B cell (primary cell): ENCODE measurements around the gene TSPAN31. TPM values are rescaled to one million over a fixed set of nuclear protein-coding genes. Genes with fewer than 3 reads are reported as not detected.
A peak's percentile ranks its signal among the peaks of the same experiment; 100 is the strongest.

Experiments used
- ATAC-seq: fragments of 200-7000 bp; cut with Tn5 transposase; one replicate; pipeline ENCODE4 v1.10.0; 2021; ENCODE audit warnings: low read depth, mild to moderate bottlenecking, moderate number of reproducible peaks, moderate library complexity
- CTCF ChIA-PET: fragments of 350-600 bp; sonication (Branson Sonifier 250); formaldehyde crosslinking; loops from one replicate; lab custom pipeline; 2021; ENCODE audit warnings: antibody characterized with exemption, inconsistent platforms; lab: Charles Lee
- POLR2A ChIA-PET: fragments of 350-600 bp; sonication (Branson Sonifier 250); formaldehyde crosslinking; loops from one replicate; lab custom pipeline; 2021; ENCODE audit warnings: antibody characterized with exemption; lab: Charles Lee
- DNase-seq: peaks from one replicate; pipeline ENCODE4 v3.0.0; 2013
- H2AFZ ChIP-seq: 2 replicates; pipeline ENCODE4 v1.6.1; 2012; ENCODE audit warnings: mild to moderate bottlenecking, low read depth, low read length; ENCODE audit not compliant: insufficient read depth, poor library complexity, severe bottlenecking
- H3K27ac ChIP-seq, 2 donors: 1 replicate in 1 of 2; 2 replicates in 1 of 2; pipeline ENCODE4 v1.5.1; 2012 to 2013; ENCODE audit warnings: low read length in 2 of 2, mild to moderate bottlenecking in 2 of 2, moderate library complexity in 1 of 2
- H3K27me3 ChIP-seq, 4 experiments: fragments of 200-600 bp in 1 of 4; sonication (generic) in 1 of 4; replicated peaks in 1 of 4; 1 replicate in 2 of 4; 2 replicates in 2 of 4; pipeline versions ENCODE4 v1.6.1 to v1.7.0; 2013 to 2016; ENCODE audit warnings: low read length in 3 of 4, mild to moderate bottlenecking in 2 of 4, mixed read lengths in 1 of 4, moderate library complexity in 1 of 4; ENCODE audit not compliant: insufficient read depth in 4 of 4, control insufficient read depth in 3 of 4; ENCODE audit errors: control extremely low read depth in 1 of 4
- H3K36me3 ChIP-seq, 2 experiments: replicated peaks in 1 of 2; 1 replicate in 1 of 2; 2 replicates in 1 of 2; pipeline versions ENCODE4 v1.6.1 to v1.7.1; 2013; ENCODE audit warnings: low read length in 1 of 2; ENCODE audit not compliant: insufficient read depth in 2 of 2, control insufficient read depth in 1 of 2; ENCODE audit errors: control extremely low read depth in 1 of 2, extremely low read depth in 1 of 2
- H3K4me1 ChIP-seq, 2 donors: fragments of 200-600 bp in 1 of 2; sonication (generic) in 1 of 2; 1 replicate in 1 of 2; 2 replicates in 1 of 2; pipeline versions ENCODE4 v1.5.1 to v1.6.1; 2013 to 2017; ENCODE audit warnings: low read length in 2 of 2; ENCODE audit not compliant: control insufficient read depth in 2 of 2, insufficient read depth in 2 of 2
- H3K4me2 ChIP-seq: replicated peaks from 2 replicates; pipeline ENCODE3; 2012; ENCODE audit warnings: mild to moderate bottlenecking, low read depth, low read length; ENCODE audit not compliant: poor library complexity, severe bottlenecking
- H3K4me3 ChIP-seq, 5 experiments: fragments of 200-600 bp in 1 of 5; sonication (generic) in 1 of 5; 1 replicate in 3 of 5; 2 replicates in 2 of 5; pipeline versions ENCODE4 v1.5.1 to v1.7.0; 2011 to 2016; ENCODE audit warnings: low read length in 4 of 5, mild to moderate bottlenecking in 4 of 5, low read depth in 2 of 5, control low read depth in 1 of 5, moderate library complexity in 1 of 5; ENCODE audit not compliant: insufficient read depth in 1 of 5; ENCODE audit errors: control extremely low read depth in 1 of 5, extremely low read depth in 1 of 5
- H3K79me2 ChIP-seq: fragments of 200-600 bp; sonication (generic); one replicate; pipeline ENCODE4 v1.6.0; 2016; ENCODE audit warnings: low read length; ENCODE audit not compliant: control insufficient read depth, insufficient read depth
- H3K9ac ChIP-seq: fragments of 200-600 bp; sonication (generic); 2 replicates; pipeline ENCODE4 v1.6.1; 2017; ENCODE audit warnings: mild to moderate bottlenecking, low read length, moderate library complexity
- H3K9me3 ChIP-seq, 3 donors: one replicate each; pipeline versions ENCODE4 v1.6.1 to v1.7.1; 2013; ENCODE audit warnings: low read length in 2 of 3; ENCODE audit not compliant: control insufficient read depth in 2 of 3, insufficient read depth in 1 of 3; ENCODE audit errors: control extremely low read depth in 1 of 3
- H4K20me1 ChIP-seq: 2 replicates; pipeline ENCODE4 v1.6.0; 2012; ENCODE audit warnings: mild to moderate bottlenecking, low read length; ENCODE audit not compliant: insufficient read depth, control insufficient read depth, poor library complexity, severe bottlenecking
- H3K27ac Mint-ChIP-seq: one replicate; pipeline ENCODE4 v1.8.0; 2021; ENCODE audit warnings: mixed read lengths
- H3K27me3 Mint-ChIP-seq: one replicate; pipeline ENCODE4 v1.8.0; 2021; ENCODE audit warnings: mixed read lengths
- H3K4me1 Mint-ChIP-seq: one replicate; pipeline ENCODE4 v1.8.0; 2021; ENCODE audit warnings: mixed read lengths
- H3K4me3 Mint-ChIP-seq: one replicate; pipeline ENCODE4 v1.8.0; 2021; ENCODE audit warnings: mixed read lengths
- H3K9me3 Mint-ChIP-seq: one replicate; pipeline ENCODE4 v1.8.0; 2022; ENCODE audit warnings: mixed read lengths; ENCODE audit not compliant: insufficient read depth
- EZH2 ChIP-seq: IDR thresholded peaks from 2 replicates; pipeline ENCODE4 v1.6.1; 2012; ENCODE audit warnings: borderline replicate concordance, low read depth, mild to moderate bottlenecking, moderate library complexity, low read length; ENCODE audit not compliant: insufficient read depth, poor library complexity, severe bottlenecking
- WGBS: methylation state at CpG from one replicate; pipeline ENCODE4 v1.1.5; 2013; ENCODE audit warnings: missing lambda C conversion rate; ENCODE audit not compliant: insufficient coverage; 5-methylcytosine and 5-hydroxymethylcytosine counted together
- intact Hi-C: fragments of 100-400 bp; cut with micrococcal nuclease; formaldehyde crosslinking; loops from one replicate; pipeline ENCODE4 v1.10.0; 2022
- polyA plus RNA-seq: library from polyadenylated mRNA; depleted of rRNA; stranded (reverse); fragments of >200 nt; gene quantifications from 2 replicates; pipeline ENCODE4 v1.2.3, GENCODE V29; 2012
- total RNA-seq, 2 donors: library from RNA; stranded (reverse); fragments of 120-200 nt in 1 of 2; gene quantifications; 1 replicate in 1 of 2; 2 replicates in 1 of 2; pipeline versions ENCODE4 v1.2.3 to v1.2.4, GENCODE V29; 2013 to 2022
- TF ChIP-seq, protein P1 (sequence below): fragments of 200-600 bp; IDR thresholded peaks from one replicate; pipeline ENCODE4 v1.8.0; 2022; ENCODE audit warnings: antibody characterized with exemption, mild to moderate bottlenecking

The TSPAN31 gene
- total and polyA plus RNA-seq, 2 donors (not counting 1 experiment from before 2014, with no cell fraction given): 24.0 to 29.6 TPM

DNA sequence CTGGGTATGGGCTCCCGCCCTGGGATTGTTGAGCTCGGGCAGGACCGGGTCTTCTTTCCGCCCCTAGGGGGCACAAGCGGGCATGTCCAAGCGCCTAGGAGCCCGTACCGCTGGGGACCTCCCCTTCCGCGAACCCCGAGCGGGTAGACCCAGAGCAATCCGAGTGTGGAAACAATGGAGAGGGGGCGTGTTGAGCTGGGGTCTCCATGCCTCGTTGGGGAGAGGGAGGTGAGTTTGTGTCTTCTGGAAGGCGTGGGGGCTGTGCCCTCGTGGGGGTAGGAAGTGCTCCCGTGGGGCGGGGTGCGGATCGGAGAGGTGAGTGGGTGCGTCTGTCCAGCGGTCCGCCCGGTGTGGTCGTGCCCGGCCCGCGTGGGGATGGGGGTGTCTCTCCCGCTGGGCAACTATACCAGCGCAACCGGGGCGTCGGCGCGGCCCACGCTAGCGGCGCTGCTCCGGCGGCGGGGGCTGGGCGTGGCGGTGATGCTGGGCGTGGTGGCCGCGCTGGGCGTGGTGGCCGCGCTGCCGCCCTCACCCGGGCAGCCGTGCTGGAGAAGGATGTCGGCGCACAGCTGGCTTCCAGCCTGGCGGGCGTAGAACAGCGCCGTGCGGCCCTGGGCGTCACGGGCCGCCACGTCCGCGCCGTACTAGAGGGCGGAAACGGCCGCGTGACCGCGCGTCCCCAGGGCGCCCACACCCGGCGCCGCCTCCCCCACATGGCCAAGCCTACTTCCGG lies 18.5 kb upstream of the TSPAN31 start:
- H3K4me1 ChIP-seq: peaks cover 8 to 16% of the 10 kb centered on the region in 2 donors
- H2AFZ ChIP-seq: no peak overlapping the region
- no peak for DNase-seq
- peak overlapping the region; percentile 15 for H3K9ac ChIP-seq
- Mint-ChIP-seq H3K27ac (peak overlapping the region; percentile 46), H3K4me3 (peak overlapping the region; percentile 44), H3K9me3 (no peaks in the 10 kb centered on the region), H3K4me1 (peaks cover 16% of the 10 kb centered on the region), H3K27me3 (no peaks in the 10 kb centered on the region)
- H3K4me3 ChIP-seq: peak overlapping the region in 2 of 5 experiments; percentile 10 to 43
- no peak overlapping the region for H3K27ac ChIP-seq
- WGBS: 98% methylated on average over 70 of the region's 79 CpGs
- peak overlapping the region; percentile 22 for H3K4me2 ChIP-seq
- H4K20me1 ChIP-seq: peaks cover 7% of the 10 kb centered on the region
- peaks cover 0 to 52% of the 10 kb centered on the region in 2 experiments for H3K36me3 ChIP-seq
- intact Hi-C loops: no loop called here
- POLR2A ChIA-PET: interaction anchor here (0.6 kb wide), 1 partner anchor 1795 kb away, joined by 4 read pairs; no protein-coding TSS in a partner anchor
- peak; percentile 31 for ATAC-seq
- CTCF ChIA-PET: no interaction called here
- peaks cover 0 to 7% (median 0%) of the 10 kb centered on the region in 3 donors for H3K9me3 ChIP-seq
- H3K27me3 ChIP-seq: no peaks in the 10 kb centered on the region
- TF ChIP-seq, protein P1, sequence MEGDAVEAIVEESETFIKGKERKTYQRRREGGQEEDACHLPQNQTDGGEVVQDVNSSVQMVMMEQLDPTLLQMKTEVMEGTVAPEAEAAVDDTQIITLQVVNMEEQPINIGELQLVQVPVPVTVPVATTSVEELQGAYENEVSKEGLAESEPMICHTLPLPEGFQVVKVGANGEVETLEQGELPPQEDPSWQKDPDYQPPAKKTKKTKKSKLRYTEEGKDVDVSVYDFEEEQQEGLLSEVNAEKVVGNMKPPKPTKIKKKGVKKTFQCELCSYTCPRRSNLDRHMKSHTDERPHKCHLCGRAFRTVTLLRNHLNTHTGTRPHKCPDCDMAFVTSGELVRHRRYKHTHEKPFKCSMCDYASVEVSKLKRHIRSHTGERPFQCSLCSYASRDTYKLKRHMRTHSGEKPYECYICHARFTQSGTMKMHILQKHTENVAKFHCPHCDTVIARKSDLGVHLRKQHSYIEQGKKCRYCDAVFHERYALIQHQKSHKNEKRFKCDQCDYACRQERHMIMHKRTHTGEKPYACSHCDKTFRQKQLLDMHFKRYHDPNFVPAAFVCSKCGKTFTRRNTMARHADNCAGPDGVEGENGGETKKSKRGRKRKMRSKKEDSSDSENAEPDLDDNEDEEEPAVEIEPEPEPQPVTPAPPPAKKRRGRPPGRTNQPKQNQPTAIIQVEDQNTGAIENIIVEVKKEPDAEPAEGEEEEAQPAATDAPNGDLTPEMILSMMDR: no peak
- no peak for TF ChIP-seq EZH2
- no peaks in the 10 kb centered on the region for H3K79me2 ChIP-seq
